ENCODE results near the gene ADPRHL1. TPM values are rescaled to one million over a fixed set of nuclear protein-coding genes. Genes with fewer than 3 reads are reported as not detected.

ADPRHL1 gene
- total RNA-seq, 4 donors from 2014 or later = 6.9 to 15.5 (median 12.6) TPM

DNA sequence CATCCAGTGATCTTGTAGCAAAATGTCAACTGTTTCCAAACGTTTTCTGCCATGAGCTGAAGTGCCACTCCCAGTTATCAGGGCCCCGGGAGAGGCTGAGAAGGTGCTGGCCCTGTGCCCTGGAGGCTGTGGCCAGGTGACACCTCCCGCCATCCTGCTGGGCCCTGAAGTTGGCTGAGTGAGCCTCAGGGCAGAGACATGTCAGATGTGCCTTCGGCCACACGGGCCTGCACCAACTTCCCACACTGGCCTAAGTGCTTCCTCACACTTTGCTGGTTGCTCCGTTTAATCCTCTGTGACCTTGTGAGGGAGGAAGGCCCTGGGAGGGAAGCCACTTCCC, 4.8 kb downstream of the ADPRHL1 start:
- Histone ChIP-seq H3K9me3 (no peaks in the 10 kb centered on the region), H3K4me1 (peaks cover 0 to 11% (median 0%) of the 10 kb centered on the region in 4 donors), H3K36me3 (peaks cover 0 to 8% (median 0%) of the 10 kb centered on the region in 3 donors), H3K4me3 (peak overlapping the region in 3 of 4 donors; percentile 1 to 51 (median 31)), H3K27ac (peak overlapping the region in 2 of 4 donors; percentile 58 to 71), H3K27me3 (no peaks in the 10 kb centered on the region)
- TF ChIP-seq POLR2A (IDR thresholded peaks at IDR 0.05) = no peak
- TF ChIP-seq, protein P1, sequence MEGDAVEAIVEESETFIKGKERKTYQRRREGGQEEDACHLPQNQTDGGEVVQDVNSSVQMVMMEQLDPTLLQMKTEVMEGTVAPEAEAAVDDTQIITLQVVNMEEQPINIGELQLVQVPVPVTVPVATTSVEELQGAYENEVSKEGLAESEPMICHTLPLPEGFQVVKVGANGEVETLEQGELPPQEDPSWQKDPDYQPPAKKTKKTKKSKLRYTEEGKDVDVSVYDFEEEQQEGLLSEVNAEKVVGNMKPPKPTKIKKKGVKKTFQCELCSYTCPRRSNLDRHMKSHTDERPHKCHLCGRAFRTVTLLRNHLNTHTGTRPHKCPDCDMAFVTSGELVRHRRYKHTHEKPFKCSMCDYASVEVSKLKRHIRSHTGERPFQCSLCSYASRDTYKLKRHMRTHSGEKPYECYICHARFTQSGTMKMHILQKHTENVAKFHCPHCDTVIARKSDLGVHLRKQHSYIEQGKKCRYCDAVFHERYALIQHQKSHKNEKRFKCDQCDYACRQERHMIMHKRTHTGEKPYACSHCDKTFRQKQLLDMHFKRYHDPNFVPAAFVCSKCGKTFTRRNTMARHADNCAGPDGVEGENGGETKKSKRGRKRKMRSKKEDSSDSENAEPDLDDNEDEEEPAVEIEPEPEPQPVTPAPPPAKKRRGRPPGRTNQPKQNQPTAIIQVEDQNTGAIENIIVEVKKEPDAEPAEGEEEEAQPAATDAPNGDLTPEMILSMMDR (IDR thresholded peaks at IDR 0.05) = no peak
- no peak for TF ChIP-seq EP300 (IDR thresholded peaks at IDR 0.05)
- 54 to 62% methylated on average over 3 to 6 of the region's 6 CpGs for WGBS, 2 donors
- DNase-seq (ENCODE audit: low spot score in 2 of 2) = no peak

DNA sequence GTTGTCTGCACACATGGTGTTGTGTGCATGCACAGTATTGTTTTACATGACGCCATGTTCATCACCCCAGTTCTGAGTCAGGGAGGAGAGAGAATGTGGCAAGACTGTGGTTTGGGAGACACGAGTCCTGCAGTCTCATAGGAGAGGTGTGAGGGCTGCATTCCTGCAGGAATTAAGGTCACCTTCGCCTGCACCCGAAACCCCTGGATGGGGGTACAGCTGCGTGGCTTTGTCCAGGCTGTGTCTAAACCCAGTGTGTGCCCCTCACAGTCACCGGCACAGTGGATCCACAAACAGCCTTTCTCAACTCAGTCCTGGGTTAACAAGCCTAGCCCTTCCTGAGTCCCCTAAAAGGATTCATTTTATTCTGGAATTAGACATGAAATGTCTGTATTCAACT, 5.7 kb downstream of the ADPRHL1 start:
- 89 to 93% methylated on average over 6 of the region's 6 CpGs for WGBS, 2 donors
- Histone ChIP-seq H3K27me3 (no peaks in the 10 kb centered on the region), H3K9me3 (no peaks in the 10 kb centered on the region), H3K36me3 (peaks cover 0 to 9% (median 0%) of the 10 kb centered on the region in 3 donors), H3K27ac (no peak overlapping the region), H3K4me3 (no peak overlapping the region), H3K4me1 (peaks cover 0 to 11% (median 0%) of the 10 kb centered on the region in 4 donors)
- no peak for DNase-seq (ENCODE audit: low spot score in 2 of 2)
- TF ChIP-seq POLR2A (IDR thresholded peaks at IDR 0.05) (no peak), EP300 (IDR thresholded peaks at IDR 0.05) (no peak)
- TF ChIP-seq, protein P1 (IDR thresholded peaks at IDR 0.05) = no peak

DNA sequence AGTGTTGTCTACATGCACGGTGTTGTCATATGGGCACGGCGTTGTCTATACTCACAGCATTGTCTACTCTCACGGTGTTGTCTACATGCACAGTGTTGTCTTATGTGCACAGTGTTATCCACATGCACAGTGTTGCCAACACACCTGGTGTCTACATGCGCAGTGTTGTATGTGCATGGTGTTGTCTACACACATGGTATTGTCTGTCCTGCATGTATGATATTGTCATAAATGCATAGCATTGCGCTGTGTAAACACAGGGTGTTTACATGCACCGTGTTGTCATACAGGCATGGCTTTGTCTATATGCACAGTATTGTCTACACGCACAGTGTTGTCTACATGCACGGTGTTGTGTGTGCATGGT, 6.8 kb downstream of the ADPRHL1 start:
- Histone ChIP-seq H3K36me3 (peaks cover 0 to 14% (median 0%) of the 10 kb centered on the region in 3 donors), H3K9me3 (no peaks in the 10 kb centered on the region), H3K27me3 (no peaks in the 10 kb centered on the region), H3K27ac (no peak overlapping the region), H3K4me3 (no peak overlapping the region), H3K4me1 (peaks cover 0 to 11% (median 0%) of the 10 kb centered on the region in 4 donors)
- WGBS, 2 donors = 92 to 98% methylated on average over 9 of the region's 9 CpGs
- no peak for TF ChIP-seq POLR2A (IDR thresholded peaks at IDR 0.05)
- TF ChIP-seq, protein P1 (IDR thresholded peaks at IDR 0.05) = no peak
- TF ChIP-seq EP300 (IDR thresholded peaks at IDR 0.05) = no peak
- DNase-seq (ENCODE audit: low spot score in 2 of 2) = no peak

DNA sequence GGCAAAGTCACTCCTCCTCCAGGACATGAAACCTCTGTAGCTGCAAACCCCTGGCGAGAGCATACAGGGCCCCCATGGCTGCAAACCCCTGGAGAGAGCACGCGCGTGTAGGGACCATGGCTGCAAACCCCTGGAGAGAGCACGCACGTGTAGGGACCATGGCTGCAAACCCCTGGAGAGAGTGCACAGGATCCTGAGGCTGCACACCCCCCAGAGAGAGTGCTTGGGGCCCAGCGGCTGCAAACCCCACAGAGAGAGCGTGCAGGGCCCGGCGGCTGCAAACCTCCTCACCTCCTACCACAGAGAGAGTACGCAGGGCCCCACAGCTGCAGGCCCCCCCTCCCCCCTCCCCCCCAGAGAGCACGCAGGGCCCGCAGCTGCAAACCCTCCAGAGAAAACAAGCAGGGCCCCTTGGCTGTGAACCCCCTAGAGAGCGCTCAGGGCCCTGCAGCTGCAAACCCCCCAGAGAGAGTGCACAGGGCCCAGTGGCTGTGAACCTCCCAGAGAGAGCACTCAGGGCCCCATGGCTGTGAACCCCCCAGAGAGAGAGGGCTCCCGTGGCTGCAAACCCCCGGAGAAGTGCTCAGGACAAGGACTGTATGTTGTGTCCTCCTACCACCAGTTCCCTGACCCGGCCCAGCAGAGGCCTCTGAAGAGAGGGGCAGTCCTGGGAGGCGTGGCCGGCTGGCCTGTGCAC, 7.3 kb downstream of the ADPRHL1 start:
- Histone ChIP-seq H3K9me3 (no peaks in the 10 kb centered on the region), H3K36me3 (peaks cover 0 to 14% (median 0%) of the 10 kb centered on the region in 3 donors), H3K27ac (no peak overlapping the region), H3K27me3 (no peaks in the 10 kb centered on the region), H3K4me1 (peaks cover 0 to 11% (median 0%) of the 10 kb centered on the region in 4 donors), H3K4me3 (no peak overlapping the region)
- 65 to 72% methylated on average over 8 to 13 of the region's 19 CpGs for WGBS, 2 donors
- TF ChIP-seq, protein P1 (IDR thresholded peaks at IDR 0.05) = no peak
- TF ChIP-seq EP300 (IDR thresholded peaks at IDR 0.05) = no peak
- TF ChIP-seq POLR2A (IDR thresholded peaks at IDR 0.05) = no peak
- DNase-seq (ENCODE audit: low spot score in 2 of 2) = no peak

DNA sequence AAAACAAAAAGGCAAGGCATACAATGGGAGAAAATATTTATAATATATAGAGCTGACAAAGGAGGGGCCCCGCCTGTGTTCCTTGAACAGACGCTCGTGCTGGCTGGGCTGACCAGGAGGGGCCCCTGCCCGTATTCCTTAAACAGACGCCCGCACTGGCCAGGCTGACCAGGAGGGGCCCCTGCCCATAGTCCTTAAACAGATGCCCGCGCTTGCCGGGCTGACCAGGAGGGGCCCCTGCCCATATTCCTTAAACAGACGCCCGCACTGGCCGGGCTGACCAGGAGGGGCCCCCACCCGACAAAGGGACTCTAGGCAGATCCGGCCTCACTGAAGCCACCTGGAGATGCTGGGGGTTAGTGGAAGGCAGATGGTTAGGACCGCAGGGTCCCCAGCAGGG, 9.3 kb downstream of the ADPRHL1 start:
- Histone ChIP-seq H3K27me3 (no peaks in the 10 kb centered on the region), H3K4me3 (no peak overlapping the region), H3K9me3 (no peaks in the 10 kb centered on the region), H3K36me3 (peaks cover 0 to 14% (median 0%) of the 10 kb centered on the region in 3 donors), H3K4me1 (peaks cover 0 to 4% (median 0%) of the 10 kb centered on the region in 4 donors), H3K27ac (no peak overlapping the region)
- 93% methylated on average over 12 to 15 of the region's 15 CpGs for whole genome bisulfite sequencing, 2 donors
- TF ChIP-seq EP300 (IDR thresholded peaks at IDR 0.05) (no peak), POLR2A (IDR thresholded peaks at IDR 0.05) (no peak)
- TF ChIP-seq, protein P1 (IDR thresholded peaks at IDR 0.05) = no peak
- no peak for DNase-seq (ENCODE audit: low spot score in 2 of 2)

All from tibial nerve (tissue), 4 donors.